ENCODE measurements around the gene HHIP.

DNA sequence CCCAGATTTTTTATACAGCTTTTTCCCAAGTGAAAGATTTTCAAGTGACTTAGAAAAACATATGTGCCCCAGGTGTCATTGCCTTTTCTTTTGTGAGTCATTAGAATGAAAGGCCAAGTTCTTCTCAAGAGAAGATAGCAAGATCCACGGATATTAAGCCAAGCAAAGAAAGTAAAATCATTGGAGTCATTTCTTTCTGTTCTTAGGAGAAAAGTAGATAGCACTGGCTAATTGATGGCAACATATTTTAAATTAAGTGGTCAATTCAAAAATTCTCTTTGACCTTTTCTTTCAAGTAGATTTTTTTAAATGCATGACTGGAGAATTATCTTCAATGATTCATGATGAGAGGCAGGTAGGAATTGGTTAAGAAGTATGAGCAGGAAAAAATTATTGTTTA, 94.4 kb downstream of the HHIP start:
- TF ChIP-seq, protein P1, sequence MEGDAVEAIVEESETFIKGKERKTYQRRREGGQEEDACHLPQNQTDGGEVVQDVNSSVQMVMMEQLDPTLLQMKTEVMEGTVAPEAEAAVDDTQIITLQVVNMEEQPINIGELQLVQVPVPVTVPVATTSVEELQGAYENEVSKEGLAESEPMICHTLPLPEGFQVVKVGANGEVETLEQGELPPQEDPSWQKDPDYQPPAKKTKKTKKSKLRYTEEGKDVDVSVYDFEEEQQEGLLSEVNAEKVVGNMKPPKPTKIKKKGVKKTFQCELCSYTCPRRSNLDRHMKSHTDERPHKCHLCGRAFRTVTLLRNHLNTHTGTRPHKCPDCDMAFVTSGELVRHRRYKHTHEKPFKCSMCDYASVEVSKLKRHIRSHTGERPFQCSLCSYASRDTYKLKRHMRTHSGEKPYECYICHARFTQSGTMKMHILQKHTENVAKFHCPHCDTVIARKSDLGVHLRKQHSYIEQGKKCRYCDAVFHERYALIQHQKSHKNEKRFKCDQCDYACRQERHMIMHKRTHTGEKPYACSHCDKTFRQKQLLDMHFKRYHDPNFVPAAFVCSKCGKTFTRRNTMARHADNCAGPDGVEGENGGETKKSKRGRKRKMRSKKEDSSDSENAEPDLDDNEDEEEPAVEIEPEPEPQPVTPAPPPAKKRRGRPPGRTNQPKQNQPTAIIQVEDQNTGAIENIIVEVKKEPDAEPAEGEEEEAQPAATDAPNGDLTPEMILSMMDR (IDR thresholded peaks at IDR 0.05): no peak
- no peak for TF ChIP-seq POLR2A (IDR thresholded peaks at IDR 0.05)
- no peak for TF ChIP-seq EP300 (IDR thresholded peaks at IDR 0.05)
